ENCODE data around the gene RYR3. TPM values are rescaled to one million over a fixed set of nuclear protein-coding genes. Genes with fewer than 3 reads are reported as not detected.

Gene RYR3
- total RNA-seq, 1 donor from 2014 or later: 1.5 TPM

DNA sequence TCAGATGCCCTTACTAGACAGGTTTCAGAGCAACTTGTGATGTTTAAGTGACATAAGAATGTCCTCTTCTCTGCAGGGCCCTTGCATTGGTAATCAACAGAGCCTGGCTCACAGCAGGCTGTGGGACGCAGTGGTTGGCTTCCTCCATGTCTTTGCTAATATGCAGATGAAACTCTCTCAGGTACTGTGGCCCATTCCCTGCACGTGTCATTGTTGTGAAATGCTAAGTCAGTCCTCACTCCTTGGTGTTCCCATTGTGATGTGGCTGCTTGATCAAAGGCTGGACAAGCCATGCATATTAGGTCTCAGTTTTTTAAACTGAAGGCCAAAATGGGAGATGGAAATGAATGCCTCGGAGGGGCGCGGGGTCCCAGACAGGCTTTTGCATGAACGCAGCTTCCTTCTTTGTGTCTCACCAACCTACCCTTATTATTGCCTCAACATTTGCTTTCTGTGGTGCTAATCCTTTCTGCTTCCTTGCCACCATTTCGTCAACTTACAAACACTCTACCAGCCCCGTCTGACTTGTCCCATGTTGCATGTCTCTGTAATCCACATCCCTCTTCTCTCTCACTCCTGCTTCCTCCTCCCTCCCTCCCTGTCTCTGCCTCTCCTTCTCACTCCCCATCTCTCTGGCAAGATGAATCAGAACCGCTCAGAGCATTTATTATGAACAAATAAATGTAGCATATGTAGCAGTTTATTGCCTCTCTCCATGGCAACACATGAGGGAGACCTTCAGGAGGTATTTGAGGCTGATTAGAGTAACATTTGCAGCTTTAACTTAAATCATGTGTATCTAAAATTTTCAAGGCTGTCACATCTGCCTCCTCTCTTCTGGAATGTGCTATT, 524.4 kb downstream of the RYR3 start:
- H3K27me3 Mint-ChIP-seq (ENCODE audit: low read depth, unreplicated experiment): peaks cover 6% of the 10 kb centered on the region
- H4K20me1 ChIP-seq (ENCODE audit: insufficient read depth, low read length): no peaks in the 10 kb centered on the region
- no peak overlapping the region for H3K9ac ChIP-seq (ENCODE audit: low read length)
- no peaks in the 10 kb centered on the region for H3K9me3 ChIP-seq (ENCODE audit: insufficient read depth, low read depth, low read length)
- H3K4me1 ChIP-seq (ENCODE audit: insufficient read depth, low read length): no peaks in the 10 kb centered on the region
- no peak overlapping the region for H3K4me3 ChIP-seq (ENCODE audit: insufficient read depth, low read depth, low read length)
- no peak overlapping the region for H3K27ac ChIP-seq (ENCODE audit: low read depth, low read length)
- H3K36me3 Mint-ChIP-seq (ENCODE audit: low read depth, unreplicated experiment): peaks cover 3% of the 10 kb centered on the region
- TF ChIP-seq EZH2 (IDR thresholded peaks at IDR 0.05; ENCODE audit: insufficient read depth, low read length) (no peak), CTCF (IDR thresholded peaks at IDR 0.05; ENCODE audit: insufficient read depth, low read depth, low read length) (no peak)
- no peak overlapping the region for H3K4me2 ChIP-seq (ENCODE audit: low read length)
- FAIRE-seq: no peak
- H3K4me3 Mint-ChIP-seq (ENCODE audit: unreplicated experiment): no peak overlapping the region
- H3K79me2 ChIP-seq (ENCODE audit: insufficient read depth, low read length): no peaks in the 10 kb centered on the region
- H2AFZ ChIP-seq (ENCODE audit: low read depth, low read length): no peak overlapping the region
- DNase-seq (ENCODE audit: low read depth): no peak
- H3K9me3 Mint-ChIP-seq (ENCODE audit: unreplicated experiment): peaks cover 10% of the 10 kb centered on the region
- no peak overlapping the region for H3K27ac Mint-ChIP-seq (ENCODE audit: unreplicated experiment)
- no peaks in the 10 kb centered on the region for H3K36me3 ChIP-seq (ENCODE audit: insufficient read depth, low read length)
- peaks cover 7% of the 10 kb centered on the region for H3K4me1 Mint-ChIP-seq (ENCODE audit: low read depth, unreplicated experiment)
- H3K27me3 ChIP-seq (ENCODE audit: insufficient read depth, low read length): no peaks in the 10 kb centered on the region

GRCh38 chr15:33837294-33837693, 526.5 kb downstream of the RYR3 start:
- no peak overlapping the region for H3K4me3 Mint-ChIP-seq (ENCODE audit: unreplicated experiment)
- H3K9me3 Mint-ChIP-seq (ENCODE audit: unreplicated experiment): peaks cover 15% of the 10 kb centered on the region
- Histone ChIP-seq H3K4me1 (ENCODE audit: insufficient read depth, low read length) (no peaks in the 10 kb centered on the region), H3K4me2 (ENCODE audit: low read length) (no peak overlapping the region), H3K27me3 (ENCODE audit: insufficient read depth, low read length) (no peaks in the 10 kb centered on the region), H3K36me3 (ENCODE audit: insufficient read depth, low read length) (no peaks in the 10 kb centered on the region), H3K27ac (ENCODE audit: low read depth, low read length) (no peak overlapping the region), H3K79me2 (ENCODE audit: insufficient read depth, low read length) (no peaks in the 10 kb centered on the region), H3K9me3 (ENCODE audit: insufficient read depth, low read depth, low read length) (no peaks in the 10 kb centered on the region), H2AFZ (ENCODE audit: low read depth, low read length) (no peak overlapping the region), H4K20me1 (ENCODE audit: insufficient read depth, low read length) (no peaks in the 10 kb centered on the region), H3K9ac (ENCODE audit: low read length) (no peak overlapping the region), H3K4me3 (ENCODE audit: insufficient read depth, low read depth, low read length) (no peak overlapping the region)
- TF ChIP-seq CTCF (IDR thresholded peaks at IDR 0.05; ENCODE audit: insufficient read depth, low read depth, low read length): no peak
- TF ChIP-seq EZH2 (IDR thresholded peaks at IDR 0.05; ENCODE audit: insufficient read depth, low read length): no peak
- H3K4me1 Mint-ChIP-seq (ENCODE audit: low read depth, unreplicated experiment): peaks cover 7% of the 10 kb centered on the region
- DNase-seq (ENCODE audit: low read depth): no peak
- peaks cover 7% of the 10 kb centered on the region for H3K27me3 Mint-ChIP-seq (ENCODE audit: low read depth, unreplicated experiment)
- H3K36me3 Mint-ChIP-seq (ENCODE audit: low read depth, unreplicated experiment): peaks cover 4% of the 10 kb centered on the region
- no peak for FAIRE-seq
- no peak overlapping the region for H3K27ac Mint-ChIP-seq (ENCODE audit: unreplicated experiment)

DNA sequence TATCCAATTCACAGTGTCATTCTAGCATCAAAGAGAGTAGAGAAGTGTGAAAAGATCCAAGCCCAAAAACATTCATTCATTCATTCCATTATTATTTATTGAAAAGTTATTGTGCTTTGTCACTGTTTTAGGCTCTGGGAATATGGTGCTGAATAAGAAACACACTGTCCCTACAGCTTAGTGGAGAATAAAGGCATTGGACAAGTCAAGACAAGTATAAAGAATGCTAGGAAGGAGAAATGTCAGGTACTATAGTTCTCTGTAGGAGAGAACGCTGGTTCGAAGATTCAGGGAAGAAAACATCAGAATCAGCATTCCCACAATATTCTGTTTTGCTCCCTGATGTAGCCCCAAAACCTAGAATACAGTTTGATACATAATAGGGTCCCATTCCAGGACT, 528.8 kb downstream of the RYR3 start:
- no peak overlapping the region for H3K27ac Mint-ChIP-seq (ENCODE audit: unreplicated experiment)
- H3K36me3 Mint-ChIP-seq (ENCODE audit: low read depth, unreplicated experiment): peaks cover 4% of the 10 kb centered on the region
- H3K9me3 Mint-ChIP-seq (ENCODE audit: unreplicated experiment): peaks cover 16% of the 10 kb centered on the region
- Histone ChIP-seq H3K9ac (ENCODE audit: low read length) (no peak overlapping the region), H3K27ac (ENCODE audit: low read depth, low read length) (no peak overlapping the region), H3K4me2 (ENCODE audit: low read length) (no peak overlapping the region), H3K36me3 (ENCODE audit: insufficient read depth, low read length) (no peaks in the 10 kb centered on the region), H3K4me3 (ENCODE audit: insufficient read depth, low read depth, low read length) (no peak overlapping the region), H4K20me1 (ENCODE audit: insufficient read depth, low read length) (no peaks in the 10 kb centered on the region), H3K9me3 (ENCODE audit: insufficient read depth, low read depth, low read length) (no peaks in the 10 kb centered on the region), H2AFZ (ENCODE audit: low read depth, low read length) (no peak overlapping the region), H3K79me2 (ENCODE audit: insufficient read depth, low read length) (no peaks in the 10 kb centered on the region), H3K4me1 (ENCODE audit: insufficient read depth, low read length) (no peaks in the 10 kb centered on the region), H3K27me3 (ENCODE audit: insufficient read depth, low read length) (no peaks in the 10 kb centered on the region)
- H3K27me3 Mint-ChIP-seq (ENCODE audit: low read depth, unreplicated experiment): peaks cover 7% of the 10 kb centered on the region
- peaks cover 7% of the 10 kb centered on the region for H3K4me1 Mint-ChIP-seq (ENCODE audit: low read depth, unreplicated experiment)
- H3K4me3 Mint-ChIP-seq (ENCODE audit: unreplicated experiment): no peak overlapping the region
- DNase-seq (ENCODE audit: low read depth) (no peak), FAIRE-seq (no peak)
- TF ChIP-seq EZH2 (IDR thresholded peaks at IDR 0.05; ENCODE audit: insufficient read depth, low read length) (no peak), CTCF (IDR thresholded peaks at IDR 0.05; ENCODE audit: insufficient read depth, low read depth, low read length) (no peak)

Data from astrocyte (in vitro differentiated cells and primary cell).